ENCODE data around the gene KRT6A. TPM values are rescaled to one million over a fixed set of nuclear protein-coding genes. Genes with fewer than 3 reads are reported as not detected.

Gene KRT6A
- total and polyA plus RNA-seq, 2 of the 13 experiments (the other 11 are each of a cell fraction or from before 2014, with no cell fraction given), result 0.13 TPM; not detected in 1

DNA sequence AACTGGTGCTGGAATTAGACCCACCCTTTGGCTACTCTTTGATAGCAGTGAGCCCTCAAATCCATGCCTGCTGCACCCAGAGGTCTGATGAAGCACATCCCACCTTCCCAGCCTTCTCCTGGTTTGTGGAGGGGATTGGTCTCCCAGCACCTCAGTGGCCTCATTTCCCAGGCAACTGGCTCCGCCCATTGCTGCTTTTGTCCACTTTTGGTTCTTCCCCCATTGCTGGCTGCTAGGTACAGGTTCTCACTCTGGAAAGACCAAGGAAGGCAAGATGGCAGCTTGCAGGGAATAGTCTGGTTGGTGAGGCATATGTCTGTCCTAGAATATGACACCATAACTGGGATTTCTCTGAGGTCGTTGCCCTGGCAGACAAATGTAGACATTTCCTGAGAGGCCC, 37.3 kb upstream of the KRT6A start:
- Histone ChIP-seq H3K9me3 (ENCODE audit: low read length) (no peaks in the 10 kb centered on the region), H3K4me1 (ENCODE audit: insufficient read depth, low read length) (no peaks in the 10 kb centered on the region), H3K36me3 (replicated peaks in 1 of 2; ENCODE audit: control insufficient read depth in 1 of 2, insufficient read depth in 2 of 2, low read length in 2 of 2) (no peaks in the 10 kb centered on the region), H3K27me3 (ENCODE audit: control insufficient read depth in 1 of 2, insufficient read depth in 2 of 2, low read length in 2 of 2) (peaks cover 3 to 14% of the 10 kb centered on the region in 2 experiments; a peak in 4 of 5 replicates), H3K27ac (ENCODE audit: extremely low read length, insufficient read depth, low read length) (no peak overlapping the region), H3K4me2 (ENCODE audit: low read depth, low read length) (no peak overlapping the region), H3K79me2 (ENCODE audit: insufficient read depth, low read length) (no peaks in the 10 kb centered on the region), H4K20me1 (ENCODE audit: insufficient read depth, low read length) (no peaks in the 10 kb centered on the region), H3K4me3 (replicated peaks in 1 of 3; ENCODE audit: insufficient read depth in 1 of 3, low read depth in 2 of 3, low read length in 3 of 3) (no peak overlapping the region), H2AFZ (ENCODE audit: low read length) (no peak overlapping the region), H3K9ac (ENCODE audit: insufficient read depth, low read depth, low read length) (no peak overlapping the region)
- ChIA-PET POLR2A (no interaction called here), CTCF (ENCODE audit: low intra/inter-chr PET ratio, low total read pairs) (no interaction called here)
- no peak for FAIRE-seq
- no CpG with 5 or more reads among the region's 2 CpGs for WGBS (ENCODE audit: low lambda C conversion rate)
- intact Hi-C loops (cut with micrococcal nuclease; ENCODE audit: unreplicated experiment) (no loop called here), in situ Hi-C loops (cut with HindIII; ENCODE audit: extremely low pct_ligation_motif_present, low pct_unique_long_range_greater_than_20kb) (loop anchor here (25.0 kb wide), 1 partner anchor 393 kb away; no protein-coding TSS in a partner anchor)
- ATAC-seq, result no peak
- no peak for DNase-seq (ENCODE audit: low spot score)
- TF ChIP-seq ZNF24 (IDR thresholded peaks at IDR 0.05) (no peak), PHF5A (CRISPR knock-in tag; IDR thresholded peaks at IDR 0.05; ENCODE audit: low read depth, unreplicated experiment) (no peak), EHMT2 (IDR thresholded peaks at IDR 0.05; ENCODE audit: borderline replicate concordance, low read depth, low read length) (no peak), ZNF333 (CRISPR knock-in tag; IDR thresholded peaks at IDR 0.05; ENCODE audit: borderline replicate concordance) (no peak), NFRKB (IDR thresholded peaks at IDR 0.05) (no peak), SIX4 (CRISPR knock-in tag; IDR thresholded peaks at IDR 0.05) (no peak), TSC22D2 (CRISPR knock-in tag; IDR thresholded peaks at IDR 0.05; ENCODE audit: borderline replicate concordance) (no peak), SSRP1 (CRISPR knock-in tag; IDR thresholded peaks at IDR 0.05) (no peak)
- TF ChIP-seq, protein P1, sequence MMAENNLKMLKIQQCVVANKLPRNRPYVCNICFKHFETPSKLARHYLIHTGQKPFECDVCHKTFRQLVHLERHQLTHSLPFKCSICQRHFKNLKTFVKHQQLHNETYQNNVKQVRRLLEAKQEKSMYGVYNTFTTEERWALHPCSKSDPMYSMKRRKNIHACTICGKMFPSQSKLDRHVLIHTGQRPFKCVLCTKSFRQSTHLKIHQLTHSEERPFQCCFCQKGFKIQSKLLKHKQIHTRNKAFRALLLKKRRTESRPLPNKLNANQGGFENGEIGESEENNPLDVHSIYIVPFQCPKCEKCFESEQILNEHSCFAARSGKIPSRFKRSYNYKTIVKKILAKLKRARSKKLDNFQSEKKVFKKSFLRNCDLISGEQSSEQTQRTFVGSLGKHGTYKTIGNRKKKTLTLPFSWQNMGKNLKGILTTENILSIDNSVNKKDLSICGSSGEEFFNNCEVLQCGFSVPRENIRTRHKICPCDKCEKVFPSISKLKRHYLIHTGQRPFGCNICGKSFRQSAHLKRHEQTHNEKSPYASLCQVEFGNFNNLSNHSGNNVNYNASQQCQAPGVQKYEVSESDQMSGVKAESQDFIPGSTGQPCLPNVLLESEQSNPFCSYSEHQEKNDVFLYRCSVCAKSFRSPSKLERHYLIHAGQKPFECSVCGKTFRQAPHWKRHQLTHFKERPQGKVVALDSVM (CRISPR knock-in tag; IDR thresholded peaks at IDR 0.05), result no peak
- TF ChIP-seq, protein P2, sequence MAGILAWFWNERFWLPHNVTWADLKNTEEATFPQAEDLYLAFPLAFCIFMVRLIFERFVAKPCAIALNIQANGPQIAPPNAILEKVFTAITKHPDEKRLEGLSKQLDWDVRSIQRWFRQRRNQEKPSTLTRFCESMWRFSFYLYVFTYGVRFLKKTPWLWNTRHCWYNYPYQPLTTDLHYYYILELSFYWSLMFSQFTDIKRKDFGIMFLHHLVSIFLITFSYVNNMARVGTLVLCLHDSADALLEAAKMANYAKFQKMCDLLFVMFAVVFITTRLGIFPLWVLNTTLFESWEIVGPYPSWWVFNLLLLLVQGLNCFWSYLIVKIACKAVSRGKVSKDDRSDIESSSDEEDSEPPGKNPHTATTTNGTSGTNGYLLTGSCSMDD (CRISPR knock-in tag; IDR thresholded peaks at IDR 0.05), result no peak
- no TSS peak for BruUV-seq (replicated peaks)
